Aorta (tissue), 5 donors: ENCODE results near the gene YTHDF1. TPM values are rescaled to one million over a fixed set of nuclear protein-coding genes. Genes with fewer than 3 reads are reported as not detected.
A peak's percentile ranks its signal among the peaks of the same experiment; 100 is the strongest.

Experiments
- ATAC-seq: fragments of 200-7000 bp; cut with Tn5 transposase; one replicate; pipeline ENCODE4 v1.9.1; 2022; ENCODE audit warnings: moderate library complexity; ENCODE audit not compliant: low FRiP score
- DNase-seq, 2 donors: peaks; one replicate each; pipeline ENCODE4 v3.0.0-alpha.2; 2020
- H3K27ac ChIP-seq, 2 donors: one replicate each; pipeline ENCODE4 v1.5.1; 2013; ENCODE audit warnings: low read length in 2 of 2, mild to moderate bottlenecking in 2 of 2, moderate library complexity in 2 of 2, control low read depth in 1 of 2, inconsistent platforms in 1 of 2, low read depth in 1 of 2
- H3K27me3 ChIP-seq, 2 donors: one replicate each; pipeline ENCODE4 v1.6.1; 2013; ENCODE audit warnings: control low read depth in 1 of 2, low read length in 1 of 2, mild to moderate bottlenecking in 1 of 2, moderate library complexity in 1 of 2; ENCODE audit not compliant: insufficient read depth in 2 of 2, control insufficient read depth in 1 of 2
- H3K36me3 ChIP-seq, 2 donors: one replicate each; pipeline ENCODE4 v1.6.1; 2013; ENCODE audit warnings: control low read depth in 1 of 2, low read length in 1 of 2, mild to moderate bottlenecking in 1 of 2; ENCODE audit not compliant: insufficient read depth in 2 of 2, control insufficient read depth in 1 of 2
- H3K4me1 ChIP-seq, 2 donors: one replicate each; pipeline ENCODE4 v1.6.1; 2013; ENCODE audit warnings: low read length in 2 of 2, control low read depth in 1 of 2, mild to moderate bottlenecking in 1 of 2, moderate library complexity in 1 of 2; ENCODE audit not compliant: insufficient read depth in 2 of 2, control insufficient read depth in 1 of 2
- H3K4me3 ChIP-seq, 2 donors: one replicate each; pipeline ENCODE4 v1.5.1; 2013; ENCODE audit warnings: low read length in 2 of 2, control low read depth in 1 of 2, mild to moderate bottlenecking in 1 of 2
- H3K9me3 ChIP-seq: one replicate; pipeline ENCODE4 v1.6.1; 2013; ENCODE audit warnings: mild to moderate bottlenecking, low read length; ENCODE audit not compliant: control insufficient read depth
- WGBS, 2 donors: extraction: QIAGEN DNeasy Blood & Tissue Kit; methylation state at CpG; one replicate each; pipeline ENCODE4 v1.1.7; 2013; 5-methylcytosine and 5-hydroxymethylcytosine counted together
- intact Hi-C, 2 donors: fragments of 100-400 bp; cut with DNase I; formaldehyde crosslinking; loops; one replicate each; pipeline versions ENCODE4 v1.14.2 to v1.15.0; 2022
- polyA plus RNA-seq, 2 donors: library from polyadenylated mRNA; stranded (reverse); fragments of 200-250 nt; gene quantifications; one replicate each; pipeline ENCODE4 v1.2.3, GENCODE V29; 2013
- total RNA-seq, 2 donors: library from RNA; stranded (reverse); fragmentation: NEBNext Ultra II Directional; extraction: Animal tissue kit (Norgen Biotek cat#: 25700); gene quantifications; one replicate each; pipeline ENCODE4 v1.2.1, GENCODE V29; 2021
- donor health status: healthy with polysubstance abuse.
- donor health status: Bipolar disorder and iron deficiency.
- donor health status: DM: no; HTN: no; CAD: no.
- donor health status: DM: no; HTN: no; CAD: no.
- donor health status: DM: yes; HTN: yes; CAD: no.

The YTHDF1 gene
- total and polyA plus RNA-seq, 4 donors: 19.8 to 30.4 (median 24.7) TPM

GRCh38 chr20:63219447-63219821 lies 3.5 kb upstream of the YTHDF1 start:
- Histone ChIP-seq H3K4me1 (no peaks in the 10 kb centered on the region), H3K4me3 (no peak overlapping the region), H3K27ac (no peak overlapping the region), H3K27me3 (no peaks in the 10 kb centered on the region), H3K9me3 (no peaks in the 10 kb centered on the region), H3K36me3 (no peaks in the 10 kb centered on the region)
- WGBS, 2 donors: 79 to 80% methylated on average over 8 of the region's 8 CpGs
- no peak for DNase-seq
- intact Hi-C loops: no loop called here
- no peak for ATAC-seq

- 78 to 83% methylated on average over 13 of the region's 13 CpGs for WGBS, 2 donors
- intact Hi-C loops: no loop called here
These were observed 2.9 kb upstream of the YTHDF1 start for GRCh38 chr20:63218701-63219446.

GRCh38 chr20:63217706-63218105 lies 1.8 kb upstream of the YTHDF1 start:
- Histone ChIP-seq H3K9me3 (no peaks in the 10 kb centered on the region), H3K27ac (no peak overlapping the region), H3K36me3 (no peaks in the 10 kb centered on the region), H3K4me3 (no peak overlapping the region), H3K4me1 (no peaks in the 10 kb centered on the region), H3K27me3 (no peaks in the 10 kb centered on the region)
- 78 to 81% methylated on average over 7 of the region's 7 CpGs for WGBS, 2 donors
- DNase-seq: no peak
- no peak for ATAC-seq
- intact Hi-C loops: no loop called here

More at GRCh38 chr20:63218701-63219446, 2.9 kb upstream of the YTHDF1 start:
- ATAC-seq: no peak
- Histone ChIP-seq H3K36me3 (no peaks in the 10 kb centered on the region), H3K27ac (no peak overlapping the region), H3K9me3 (no peaks in the 10 kb centered on the region), H3K4me3 (no peak overlapping the region), H3K27me3 (no peaks in the 10 kb centered on the region), H3K4me1 (no peaks in the 10 kb centered on the region)
- DNase-seq: no peak

- Histone ChIP-seq H3K4me3 (peak overlapping the region in 1 of 2 donors; percentile 69), H3K9me3 (no peaks in the 10 kb centered on the region), H3K36me3 (peaks cover 0 to 2% of the 10 kb centered on the region in 2 donors), H3K4me1 (no peaks in the 10 kb centered on the region), H3K27me3 (no peaks in the 10 kb centered on the region), H3K27ac (no peak overlapping the region)
- no peak for DNase-seq
- intact Hi-C loops: no loop called here
- 77 to 80% methylated on average over 13 of the region's 13 CpGs for WGBS, 2 donors
- ATAC-seq: no peak
These were observed 1.0 kb upstream of the YTHDF1 start for GRCh38 chr20:63216849-63217471.

GRCh38 chr20:63215101-63216040 lies 560 bp downstream of the YTHDF1 start:
- Histone ChIP-seq H3K27ac (no peak overlapping the region), H3K4me3 (peak overlapping the region; percentile 78 to 98), H3K9me3 (no peaks in the 10 kb centered on the region), H3K4me1 (no peaks in the 10 kb centered on the region), H3K36me3 (peaks cover 0 to 2% of the 10 kb centered on the region in 2 donors), H3K27me3 (no peaks in the 10 kb centered on the region)
- WGBS, 2 donors: 2 to 3% methylated on average over 80 to 81 of the region's 81 CpGs
- intact Hi-C loops: no loop called here
- ATAC-seq (no peak), DNase-seq (no peak)

- no peaks in the 10 kb centered on the region for H3K4me1 ChIP-seq
- peaks cover 0 to 2% of the 10 kb centered on the region in 2 donors for H3K36me3 ChIP-seq
These were observed 1.4 kb downstream of the YTHDF1 start for GRCh38 chr20:63214514-63214913.

GRCh38 chr20:63212792-63213191 lies 3.1 kb downstream of the YTHDF1 start:
- DNase-seq (no peak), ATAC-seq (no peak)
- WGBS, 2 donors: 86 to 87% methylated on average over 5 of the region's 5 CpGs
- no peaks in the 10 kb centered on the region for H3K9me3 ChIP-seq
- H3K4me1 ChIP-seq: no peaks in the 10 kb centered on the region
- peaks cover 0 to 2% of the 10 kb centered on the region in 2 donors for H3K36me3 ChIP-seq
- H3K27ac ChIP-seq: no peak overlapping the region
- H3K27me3 ChIP-seq: no peaks in the 10 kb centered on the region
- intact Hi-C loops: no loop called here
- H3K4me3 ChIP-seq: no peak overlapping the region

More at GRCh38 chr20:63214514-63214913, 1.4 kb downstream of the YTHDF1 start:
- Histone ChIP-seq H3K9me3 (no peaks in the 10 kb centered on the region), H3K4me3 (peak overlapping the region in 1 of 2 donors; percentile 98), H3K27me3 (no peaks in the 10 kb centered on the region), H3K27ac (no peak overlapping the region)
- no peak for DNase-seq
- 78 to 85% methylated on average over 6 of the region's 6 CpGs for WGBS, 2 donors
- no peak for ATAC-seq
- intact Hi-C loops: no loop called here

- Histone ChIP-seq H3K27me3 (no peaks in the 10 kb centered on the region), H3K27ac (no peak overlapping the region), H3K4me1 (no peaks in the 10 kb centered on the region), H3K9me3 (no peaks in the 10 kb centered on the region), H3K4me3 (no peak overlapping the region), H3K36me3 (peaks cover 0 to 2% of the 10 kb centered on the region in 2 donors)
- intact Hi-C loops: no loop called here
- no peak for ATAC-seq
- WGBS, 2 donors: 69% methylated on average over 5 of the region's 5 CpGs
- DNase-seq: no peak
These were observed 3.6 kb downstream of the YTHDF1 start for GRCh38 chr20:63212393-63212730.
